ENCODE measurements around the gene CORO2B.

GRCh38 chr15:68554721-68555678 lies 23.8 kb upstream of the CORO2B start:
- TF ChIP-seq ZNF274 (IDR thresholded peaks at IDR 0.05; ENCODE audit: low read depth, low read length): no peak
- no peak for TF ChIP-seq YY1 (IDR thresholded peaks at IDR 0.05; ENCODE audit: insufficient read depth, insufficient read length)

All from NT2/D1 (cell line).